Activated T-cell treated with anti-CD3 and anti-CD28 coated beads, Interleukin-2, amount 50 U/mL, for 4 hours (primary cell): ENCODE results near the gene FGF11. TPM values are rescaled to one million over a fixed set of nuclear protein-coding genes. Genes with fewer than 3 reads are reported as not detected.

Source experiments
- ATAC-seq, 2 donors: fragments of 200-7000 bp; cut with Tn5 transposase; one replicate each; pipeline ENCODE4 v1.10.0; 2021
- DNase-seq: peaks from one replicate; pipeline ENCODE4 v3.0.0-alpha.2; 2020
- H3K27me3 Mint-ChIP-seq: one replicate; pipeline ENCODE4 v1.8.0; 2021; ENCODE audit warnings: low read depth, mixed read lengths
- H3K36me3 Mint-ChIP-seq: one replicate; pipeline ENCODE4 v1.8.0; 2022; ENCODE audit warnings: mixed read lengths; ENCODE audit not compliant: insufficient read depth
- H3K4me1 Mint-ChIP-seq: one replicate; pipeline ENCODE4 v1.8.0; 2021; ENCODE audit warnings: low read depth, mixed read lengths
- H3K4me3 Mint-ChIP-seq: one replicate; pipeline ENCODE4 v1.8.0; 2021; ENCODE audit warnings: mild to moderate bottlenecking, moderate library complexity, mixed read lengths
- H3K9me3 Mint-ChIP-seq: one replicate; pipeline ENCODE4 v1.8.0; 2021; ENCODE audit warnings: mixed read lengths
- total RNA-seq, 3 donors: library from RNA; stranded (reverse); gene quantifications; one replicate each; pipeline ENCODE4 v1.2.1, GENCODE V29; 2021

Gene FGF11
- total RNA-seq, 3 donors from 2014 or later, result 0.19 to 0.32 (median 0.28) TPM

GRCh38 chr17:7416323-7416722 is 23.0 kb upstream of the FGF11 start:
- Mint-ChIP-seq H3K4me1 (no peaks in the 10 kb centered on the region), H3K4me3 (no peak overlapping the region), H3K9me3 (no peaks in the 10 kb centered on the region), H3K27me3 (peaks cover 3% of the 10 kb centered on the region), H3K36me3 (no peaks in the 10 kb centered on the region)
- no peak for DNase-seq
- no peak for ATAC-seq

GRCh38 chr17:7417056-7417655 is 22.2 kb upstream of the FGF11 start:
- Mint-ChIP-seq H3K36me3 (no peaks in the 10 kb centered on the region), H3K27me3 (peaks cover 3% of the 10 kb centered on the region), H3K4me1 (no peaks in the 10 kb centered on the region), H3K9me3 (no peaks in the 10 kb centered on the region), H3K4me3 (no peak overlapping the region)
- no peak for ATAC-seq
- DNase-seq, result no peak

GRCh38 chr17:7418472-7419152 is 20.7 kb upstream of the FGF11 start:
- ATAC-seq (no peak), DNase-seq (no peak)
- peaks cover 3% of the 10 kb centered on the region for H3K27me3 Mint-ChIP-seq
- no peaks in the 10 kb centered on the region for H3K4me1 Mint-ChIP-seq
- H3K4me3 Mint-ChIP-seq, result no peak overlapping the region
- H3K36me3 Mint-ChIP-seq, result no peaks in the 10 kb centered on the region
- no peaks in the 10 kb centered on the region for H3K9me3 Mint-ChIP-seq

GRCh38 chr17:7419819-7420610 is 19.3 kb upstream of the FGF11 start, which contains the start of gene SPEM1:
Gene SPEM1 (plus strand): TSS chr17:7420324. CDS start chr17:7420385, 61 bp downstream.
- H3K27me3 Mint-ChIP-seq, result peaks cover 3% of the 10 kb centered on the region
- H3K4me1 Mint-ChIP-seq, result no peaks in the 10 kb centered on the region
- no peak for ATAC-seq
- H3K36me3 Mint-ChIP-seq, result no peaks in the 10 kb centered on the region
- H3K4me3 Mint-ChIP-seq, result no peak within 1 kb of the TSS
- H3K9me3 Mint-ChIP-seq, result no peaks in the 10 kb centered on the region
- no peak for DNase-seq

GRCh38 chr17:7421186-7421585 is 18.1 kb upstream of the FGF11 start:
- DNase-seq, result no peak
- no peak overlapping the region for H3K4me3 Mint-ChIP-seq
- ATAC-seq, result no peak
- no peaks in the 10 kb centered on the region for H3K4me1 Mint-ChIP-seq
- no peaks in the 10 kb centered on the region for H3K36me3 Mint-ChIP-seq
- H3K9me3 Mint-ChIP-seq, result no peaks in the 10 kb centered on the region
- H3K27me3 Mint-ChIP-seq, result peaks cover 5% of the 10 kb centered on the region

- DNase-seq, result no peak
- Mint-ChIP-seq H3K27me3 (peaks cover 6% of the 10 kb centered on the region), H3K4me1 (no peaks in the 10 kb centered on the region), H3K36me3 (no peaks in the 10 kb centered on the region), H3K9me3 (no peaks in the 10 kb centered on the region), H3K4me3 (no peak overlapping the region)
- ATAC-seq, result no peak
These were observed 15.6 kb upstream of the FGF11 start for GRCh38 chr17:7423679-7424078.

- no peaks in the 10 kb centered on the region for H3K36me3 Mint-ChIP-seq
- no peaks in the 10 kb centered on the region for H3K4me1 Mint-ChIP-seq
- DNase-seq (no peak), ATAC-seq (no peak)
- H3K27me3 Mint-ChIP-seq, result peaks cover 2% of the 10 kb centered on the region
- no peak within 1 kb of the TSS for H3K4me3 Mint-ChIP-seq
- no peaks in the 10 kb centered on the region for H3K9me3 Mint-ChIP-seq
These were observed 14.0 kb upstream of the FGF11 start, which contains the start of gene SPEM2 for GRCh38 chr17:7425316-7425715. Gene SPEM2 (plus strand): TSS chr17:7425616. CDS start chr17:7425689, 73 bp downstream.

- Mint-ChIP-seq H3K4me1 (no peaks in the 10 kb centered on the region), H3K27me3 (peaks cover 2% of the 10 kb centered on the region), H3K4me3 (no peak overlapping the region), H3K36me3 (no peaks in the 10 kb centered on the region), H3K9me3 (no peaks in the 10 kb centered on the region)
- ATAC-seq (no peak), DNase-seq (no peak)
These were observed 13.6 kb upstream of the FGF11 start for GRCh38 chr17:7425756-7426155.

- Mint-ChIP-seq H3K4me3 (no peak overlapping the region), H3K27me3 (peaks cover 2% of the 10 kb centered on the region), H3K9me3 (no peaks in the 10 kb centered on the region), H3K4me1 (no peaks in the 10 kb centered on the region), H3K36me3 (no peaks in the 10 kb centered on the region)
- ATAC-seq, result no peak
- DNase-seq, result no peak
These were observed 13.0 kb upstream of the FGF11 start for GRCh38 chr17:7426203-7426863.

GRCh38 chr17:7426896-7427489 is 12.3 kb upstream of the FGF11 start:
- H3K36me3 Mint-ChIP-seq, result no peaks in the 10 kb centered on the region
- H3K4me1 Mint-ChIP-seq, result no peaks in the 10 kb centered on the region
- H3K27me3 Mint-ChIP-seq, result peaks cover 2% of the 10 kb centered on the region
- H3K9me3 Mint-ChIP-seq, result no peaks in the 10 kb centered on the region
- no peak overlapping the region for H3K4me3 Mint-ChIP-seq
- no peak for DNase-seq
- ATAC-seq, result no peak

GRCh38 chr17:7427549-7427948 is 11.8 kb upstream of the FGF11 start:
- H3K27me3 Mint-ChIP-seq, result peaks cover 2% of the 10 kb centered on the region
- H3K4me1 Mint-ChIP-seq, result no peaks in the 10 kb centered on the region
- DNase-seq, result no peak
- no peaks in the 10 kb centered on the region for H3K36me3 Mint-ChIP-seq
- H3K4me3 Mint-ChIP-seq, result no peak overlapping the region
- ATAC-seq, result no peak
- H3K9me3 Mint-ChIP-seq, result no peaks in the 10 kb centered on the region

- Mint-ChIP-seq H3K36me3 (no peaks in the 10 kb centered on the region), H3K4me1 (no peaks in the 10 kb centered on the region), H3K27me3 (peaks cover 2% of the 10 kb centered on the region), H3K9me3 (no peaks in the 10 kb centered on the region), H3K4me3 (no peak within 1 kb of the TSS)
- DNase-seq, result no peak
- ATAC-seq, result no peak
These were observed 10.8 kb upstream of the FGF11 start, which contains the start of gene SPEM3 for GRCh38 chr17:7428557-7428956. Gene SPEM3 (plus strand): TSS chr17:7428857. CDS start chr17:7428903, 46 bp downstream.

- Mint-ChIP-seq H3K4me3 (no peak overlapping the region), H3K4me1 (no peaks in the 10 kb centered on the region), H3K9me3 (no peaks in the 10 kb centered on the region), H3K36me3 (no peaks in the 10 kb centered on the region), H3K27me3 (peaks cover 2% of the 10 kb centered on the region)
- no peak for ATAC-seq
- no peak for DNase-seq
These were observed 9.6 kb upstream of the FGF11 start for GRCh38 chr17:7429722-7430121.

- no peak for ATAC-seq
- H3K4me3 Mint-ChIP-seq, result no peak overlapping the region
These were observed 8.1 kb upstream of the FGF11 start for GRCh38 chr17:7431231-7431630.

More at GRCh38 chr17:7431231-7431630, 8.1 kb upstream of the FGF11 start:
- peaks cover under 1% of the 10 kb centered on the region for H3K27me3 Mint-ChIP-seq
- H3K4me1 Mint-ChIP-seq, result peaks cover 8% of the 10 kb centered on the region
- DNase-seq, result no peak
- no peaks in the 10 kb centered on the region for H3K36me3 Mint-ChIP-seq
- H3K9me3 Mint-ChIP-seq, result no peaks in the 10 kb centered on the region
